Stimulated activated CD8-positive, alpha-beta memory T cell treated with anti-CD3 and anti-CD28 coated beads, Interleukin-15, amount 100 ng/mL, for 48 hours (primary cell): ENCODE data around the gene PIGZ.
A peak's percentile ranks its signal among the peaks of the same experiment; 100 is the strongest.
"Not testable (repeated sequence)": the region's sequence is repeated elsewhere in the genome, so short reads cannot be mapped to it uniquely, and the experiment has no call there.

Experiments
- DNase-seq, 2 donors: peaks; one replicate each; pipeline ENCODE4 v3.0.0-alpha.2; 2020; ENCODE audit warnings: low read depth in 2 of 2

PIGZ gene

DNA sequence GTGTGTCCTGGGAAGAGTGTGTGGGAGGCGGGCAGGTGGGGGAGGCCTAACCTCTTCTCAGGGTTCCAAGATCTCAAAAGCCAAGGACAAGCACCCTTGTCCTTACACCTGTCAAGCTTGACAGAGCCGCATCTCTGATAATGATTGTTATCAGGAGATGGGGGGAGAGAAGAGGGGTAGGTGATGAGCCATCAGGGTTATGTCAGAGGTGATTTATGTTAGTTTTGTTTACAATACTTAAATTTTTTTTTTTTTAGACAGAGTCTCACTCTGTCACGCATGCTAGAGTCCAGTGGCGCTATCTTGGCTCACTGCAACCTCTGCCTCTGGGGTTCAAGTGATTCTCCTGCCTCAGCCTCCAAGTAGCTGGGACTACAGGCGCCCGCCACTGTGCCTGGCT is 18.9 kb downstream of the PIGZ start:
- no peak for DNase-seq

DNA sequence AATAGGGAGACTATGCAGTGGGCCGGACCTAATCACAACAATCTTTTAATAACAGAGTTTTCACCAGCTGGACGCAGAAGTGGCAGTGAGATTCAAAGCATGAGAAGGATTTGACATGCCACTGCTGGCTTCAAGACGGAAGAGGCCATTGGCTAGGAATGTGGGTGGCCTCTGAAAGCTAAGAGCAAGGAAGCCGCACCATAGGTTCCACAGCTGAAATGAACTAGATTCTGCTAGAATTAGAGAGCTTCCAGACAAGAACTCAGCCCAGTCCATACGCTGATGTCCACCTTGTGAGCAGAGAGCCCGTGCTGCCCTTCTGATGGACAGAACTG is 19.4 kb downstream of the PIGZ start:
- no peak for DNase-seq

DNA sequence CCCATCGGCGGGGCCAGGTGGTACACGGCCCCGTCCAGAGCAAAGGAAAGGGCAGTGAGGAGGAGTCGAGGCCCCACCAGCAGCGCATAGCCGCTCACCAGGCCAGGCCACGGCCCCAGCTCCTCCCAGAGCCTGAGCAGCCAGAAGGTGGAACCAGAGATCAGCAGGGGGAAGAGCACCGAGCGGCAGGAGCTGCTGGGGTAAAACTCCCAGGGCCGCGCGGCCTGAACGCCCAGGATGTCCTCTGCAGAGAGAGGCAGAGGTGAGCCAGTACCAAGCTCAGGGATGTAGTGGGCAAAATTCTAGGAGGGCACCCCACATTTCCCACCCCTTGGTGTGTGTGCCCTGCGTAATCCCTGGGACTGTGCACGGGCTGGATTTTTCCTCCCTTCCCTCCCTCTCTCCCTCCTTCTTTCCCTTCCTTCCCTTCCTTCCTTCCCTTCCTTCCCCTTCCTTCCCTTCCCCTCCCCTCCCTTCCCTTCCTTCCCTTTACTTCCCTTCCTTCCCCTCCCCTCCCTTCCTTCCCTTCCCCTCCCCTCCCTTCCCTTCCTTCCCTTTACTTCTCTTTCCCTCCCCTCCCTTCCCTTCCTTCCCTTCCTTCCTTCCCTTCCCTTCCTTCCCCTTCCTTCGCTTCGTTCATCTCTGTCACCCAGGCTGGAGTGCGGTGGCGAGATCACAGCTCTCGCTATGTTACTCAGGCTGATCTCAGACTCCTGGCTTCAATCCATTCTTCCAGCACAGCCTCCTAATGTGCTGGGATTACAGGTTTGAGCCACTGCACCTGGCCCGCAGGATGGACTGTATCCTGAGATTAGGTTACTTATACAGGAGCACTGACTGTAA is 20.0 kb downstream of the PIGZ start:
- DNase-seq, result no peak

DNA sequence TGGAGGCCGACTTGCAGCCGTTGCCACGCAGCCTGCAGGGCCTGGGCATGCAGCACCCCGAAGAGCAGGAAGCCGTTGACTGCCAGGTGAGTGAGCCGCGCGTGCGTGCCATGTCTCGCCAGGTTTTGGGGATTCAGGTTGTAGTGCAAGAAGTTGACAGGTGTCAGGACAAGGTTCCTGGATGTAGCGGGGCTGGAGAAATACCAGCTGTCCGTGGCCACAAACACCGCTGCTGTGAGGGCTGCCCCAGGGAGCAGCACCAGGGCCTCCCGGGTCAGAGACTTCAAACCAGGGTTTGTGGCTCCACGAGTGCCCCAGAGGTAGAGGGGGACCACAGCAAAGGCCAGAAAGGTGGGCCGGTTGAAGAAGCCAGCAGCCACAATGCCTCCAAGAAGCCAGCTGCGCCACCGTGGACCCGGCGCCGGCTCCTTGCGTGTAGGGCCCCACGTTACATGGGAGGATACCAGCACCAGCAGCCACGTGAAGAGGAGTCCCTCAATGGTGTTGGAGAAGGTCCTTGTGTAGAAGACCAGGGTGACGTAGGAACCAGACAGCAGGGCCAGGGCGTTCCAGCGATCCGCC is 20.7 kb downstream of the PIGZ start:
- no peak for DNase-seq

DNA sequence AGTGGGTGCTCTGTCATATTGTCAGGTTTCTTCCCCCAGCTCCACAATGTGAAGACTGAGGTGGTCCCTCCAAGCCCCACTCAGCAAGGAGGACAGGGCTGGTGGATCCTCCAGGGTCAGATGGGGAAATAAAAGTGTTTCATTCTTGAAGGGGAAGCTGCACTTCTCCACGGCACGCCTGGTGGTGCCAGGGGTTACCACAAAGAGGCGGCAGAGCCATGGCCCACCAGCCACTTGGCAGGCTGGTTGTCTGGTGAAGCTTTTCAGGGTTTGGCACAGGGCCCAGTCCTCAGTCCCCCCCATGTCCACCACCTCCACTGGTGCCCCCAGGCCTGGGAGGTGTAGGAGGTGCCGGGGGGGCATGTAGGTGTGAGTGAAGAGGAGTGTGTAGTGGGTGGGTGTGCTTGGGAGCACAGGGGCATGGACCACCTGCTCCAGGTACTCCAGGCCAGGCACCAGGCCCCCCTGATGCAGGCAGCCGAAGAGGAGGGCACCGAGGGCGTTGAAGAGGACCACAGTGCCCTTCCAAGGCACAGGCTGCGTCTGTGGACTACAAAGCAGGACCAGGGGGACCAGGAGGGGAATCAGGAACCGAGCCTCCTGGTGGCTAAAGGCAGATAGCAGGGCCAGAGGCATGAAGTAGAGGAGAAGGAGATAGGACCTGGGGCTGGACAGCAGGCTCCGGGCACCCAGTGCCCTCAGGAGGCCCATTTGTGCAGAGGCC is 21.3 kb downstream of the PIGZ start:
- DNase-seq, result no peak

DNA sequence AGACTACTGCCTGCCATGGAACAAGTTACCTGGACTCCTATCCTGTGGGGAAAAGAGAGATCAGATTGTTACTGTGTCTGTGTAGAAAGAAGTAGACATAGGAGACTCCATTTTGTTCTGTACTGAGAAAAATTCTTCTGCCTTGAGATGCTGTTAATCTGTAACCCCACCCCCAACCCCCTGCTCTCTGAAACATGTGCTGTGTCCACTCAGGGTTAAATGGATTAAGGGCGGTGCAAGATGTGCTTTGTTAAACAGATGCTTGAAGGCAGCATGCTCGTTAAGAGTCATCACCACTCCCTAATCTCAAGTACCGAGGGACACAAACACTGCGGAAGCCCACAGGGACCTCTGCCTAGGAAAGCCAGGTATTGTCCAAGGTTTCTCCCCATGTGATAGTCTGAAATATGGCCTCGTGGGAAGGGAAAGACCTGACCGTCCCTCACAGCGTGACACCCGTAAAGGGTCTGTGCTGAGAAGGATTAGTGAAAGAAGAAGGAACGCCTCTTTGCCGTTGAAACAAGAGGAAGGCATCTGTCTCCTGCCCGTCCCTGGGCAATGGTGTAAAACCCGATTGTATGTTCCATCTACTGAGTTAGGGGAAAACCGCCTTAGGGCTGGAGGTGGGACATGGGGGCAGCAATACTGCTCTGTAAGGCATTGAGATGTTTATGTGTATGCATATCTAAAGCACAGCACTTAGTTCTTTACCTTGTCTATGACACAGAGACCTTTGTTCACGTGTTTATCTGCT is 24.4 kb downstream of the PIGZ start:
- DNase-seq, result not testable (repeated sequence)

DNA sequence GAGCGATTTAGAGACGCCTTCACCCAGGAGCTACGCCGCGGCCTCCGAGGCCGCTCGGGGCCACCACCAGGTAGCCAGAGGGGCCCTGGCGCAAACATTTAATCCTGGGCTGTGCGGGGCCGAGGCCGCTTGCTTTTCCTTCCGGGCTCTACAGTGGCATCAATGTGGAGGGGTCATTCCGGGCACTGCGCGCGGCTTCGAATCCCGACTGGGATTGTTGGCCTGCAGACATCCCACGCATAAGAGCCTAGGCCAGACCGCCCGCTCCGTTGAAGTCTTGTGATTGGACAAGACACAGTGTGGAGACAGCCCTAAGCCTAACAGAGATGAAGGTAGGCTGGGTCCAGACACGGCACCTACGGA is 25.7 kb downstream of the PIGZ start:
- DNase-seq, result no peak

DNA sequence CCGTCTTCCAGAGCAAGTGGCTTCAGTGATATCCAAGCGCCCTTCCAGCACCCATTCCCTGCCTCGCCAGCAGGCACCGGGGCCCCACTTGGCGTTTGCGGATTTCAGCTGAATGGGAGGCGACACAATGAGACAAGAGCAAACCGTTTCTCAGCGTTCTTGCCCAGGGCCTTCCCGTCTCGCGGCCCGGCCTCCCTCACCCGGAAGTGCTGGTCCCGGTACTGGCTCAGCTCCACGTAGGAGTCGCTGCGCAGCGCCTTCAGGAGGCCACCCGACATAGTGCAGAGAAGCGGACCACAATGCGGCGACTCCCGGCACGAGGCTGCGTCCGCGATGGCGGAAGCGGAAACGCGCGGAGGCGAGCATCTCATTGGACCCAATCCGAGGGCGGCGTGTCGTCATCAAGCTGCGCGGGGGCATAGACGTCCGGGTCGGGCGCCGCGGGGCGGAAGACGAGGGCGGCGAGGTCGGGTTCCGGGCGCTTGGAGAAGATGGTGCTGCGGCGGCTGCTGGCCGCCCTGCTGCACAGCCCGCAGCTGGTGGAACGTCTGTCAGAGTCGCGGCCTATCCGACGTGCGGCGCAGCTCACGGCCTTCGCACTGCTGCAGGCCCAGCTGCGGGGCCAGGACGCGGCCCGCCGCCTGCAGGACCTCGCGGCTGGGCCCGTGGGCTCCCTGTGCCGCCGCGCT is 26.3 kb downstream of the PIGZ start, which contains the start of gene NCBP2:
Gene NCBP2 (minus strand): TSS at position 303 of the 689 bp plus-strand sequence. CDS start 25 bp downstream, at position 278.
- peak; percentile 99 to 100 for DNase-seq

DNA sequence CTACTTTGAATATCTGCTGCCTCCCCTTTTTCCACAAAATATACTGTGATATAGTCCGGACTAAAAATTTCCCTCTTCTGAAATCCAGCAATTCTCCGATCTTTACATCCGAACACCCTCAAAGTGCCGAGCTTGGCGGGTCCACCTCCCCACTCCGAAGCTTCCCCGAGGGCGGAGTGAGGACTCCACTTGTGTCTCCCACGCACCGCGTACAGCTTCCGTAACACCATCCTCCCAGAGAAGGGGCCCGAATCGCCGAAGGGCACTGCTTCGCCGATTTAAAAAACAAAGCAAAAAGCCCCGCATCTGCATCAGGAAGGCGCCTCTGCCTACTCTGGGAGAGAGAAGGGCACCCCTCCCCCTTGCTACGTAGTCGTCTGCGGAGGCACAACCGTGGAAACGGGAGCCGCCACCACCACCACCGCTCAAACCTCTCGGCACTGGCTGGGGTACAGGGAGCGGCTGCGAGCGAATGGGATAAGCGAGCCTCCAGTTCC is 26.9 kb downstream of the PIGZ start:
- DNase-seq, result peak; percentile 54 to 61

DNA sequence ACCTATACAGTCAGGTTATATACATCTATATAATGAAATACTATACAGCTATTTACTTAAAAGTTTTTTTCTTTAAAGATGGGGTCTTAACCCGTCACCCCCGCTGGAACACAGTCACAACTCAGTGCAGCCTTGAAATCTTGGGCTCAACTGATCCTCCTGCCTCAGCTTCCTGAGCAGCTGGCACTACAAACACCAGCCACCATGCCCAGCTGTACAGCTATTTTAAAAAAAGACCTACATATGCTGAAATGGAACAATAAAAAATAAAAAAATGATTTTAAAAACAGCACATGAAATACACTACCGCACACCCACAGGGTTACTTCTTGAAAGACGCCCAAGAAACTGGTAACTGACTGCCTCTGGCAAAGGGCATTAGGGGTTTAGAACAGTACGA is 30.1 kb downstream of the PIGZ start:
- DNase-seq, result no peak

DNA sequence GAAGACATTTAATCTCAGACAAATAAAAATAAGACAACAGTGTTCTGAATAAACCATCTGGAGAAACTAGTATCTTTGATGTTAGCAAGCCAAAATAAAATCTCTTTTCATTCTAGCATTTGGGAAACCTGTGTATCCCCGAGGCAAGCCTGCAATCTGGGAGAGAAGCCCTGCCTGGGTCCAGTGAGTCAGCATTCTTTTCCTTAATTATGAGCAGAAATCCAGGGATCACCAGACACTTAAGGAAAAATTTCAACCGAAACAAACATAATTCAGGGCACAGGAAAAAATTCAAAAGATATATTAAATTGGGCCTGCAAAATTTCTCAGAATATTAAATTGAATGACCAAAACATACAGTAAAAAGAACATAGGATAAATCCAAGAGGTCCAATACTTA is 30.5 kb downstream of the PIGZ start:
- DNase-seq, result no peak

DNA sequence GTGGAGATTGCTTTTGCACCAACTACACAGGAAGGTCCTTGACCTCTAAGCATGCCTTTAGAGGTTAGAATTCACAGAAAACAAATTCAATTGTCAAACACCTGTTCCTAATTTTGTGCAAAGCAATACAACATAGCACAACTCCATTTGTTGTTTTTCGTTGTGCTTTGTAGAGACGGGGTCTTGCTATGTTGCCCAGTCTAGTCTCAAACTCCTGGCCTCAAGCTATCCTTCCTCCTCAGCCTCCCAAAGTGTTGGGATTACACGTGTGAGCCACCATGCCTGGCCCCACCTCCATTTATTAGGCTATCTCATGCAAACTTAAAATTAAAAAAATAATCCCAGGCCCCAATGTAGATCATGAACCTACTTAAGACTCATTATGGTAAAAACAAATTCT is 32.3 kb downstream of the PIGZ start:
- no peak for DNase-seq

DNA sequence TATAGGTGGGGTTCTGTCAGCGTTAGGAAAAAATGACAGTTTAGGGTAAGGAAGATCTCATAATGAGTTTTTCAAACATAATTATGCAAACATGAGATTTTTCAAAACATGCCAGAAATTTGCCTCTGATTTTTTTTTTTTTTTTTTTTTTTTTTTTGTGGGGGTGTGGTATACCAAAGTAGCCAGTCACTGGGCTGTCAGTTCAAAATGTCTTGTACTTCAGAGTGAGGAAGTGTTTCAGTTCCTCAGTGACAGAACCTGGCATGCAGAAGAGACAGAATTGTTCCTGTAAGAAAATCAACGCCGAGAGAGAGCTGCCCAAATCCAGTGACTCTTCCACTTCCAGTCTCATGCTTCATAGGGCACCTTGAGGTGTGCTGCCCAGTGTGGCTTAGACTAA is 36.0 kb downstream of the PIGZ start:
- DNase-seq, result no peak

DNA sequence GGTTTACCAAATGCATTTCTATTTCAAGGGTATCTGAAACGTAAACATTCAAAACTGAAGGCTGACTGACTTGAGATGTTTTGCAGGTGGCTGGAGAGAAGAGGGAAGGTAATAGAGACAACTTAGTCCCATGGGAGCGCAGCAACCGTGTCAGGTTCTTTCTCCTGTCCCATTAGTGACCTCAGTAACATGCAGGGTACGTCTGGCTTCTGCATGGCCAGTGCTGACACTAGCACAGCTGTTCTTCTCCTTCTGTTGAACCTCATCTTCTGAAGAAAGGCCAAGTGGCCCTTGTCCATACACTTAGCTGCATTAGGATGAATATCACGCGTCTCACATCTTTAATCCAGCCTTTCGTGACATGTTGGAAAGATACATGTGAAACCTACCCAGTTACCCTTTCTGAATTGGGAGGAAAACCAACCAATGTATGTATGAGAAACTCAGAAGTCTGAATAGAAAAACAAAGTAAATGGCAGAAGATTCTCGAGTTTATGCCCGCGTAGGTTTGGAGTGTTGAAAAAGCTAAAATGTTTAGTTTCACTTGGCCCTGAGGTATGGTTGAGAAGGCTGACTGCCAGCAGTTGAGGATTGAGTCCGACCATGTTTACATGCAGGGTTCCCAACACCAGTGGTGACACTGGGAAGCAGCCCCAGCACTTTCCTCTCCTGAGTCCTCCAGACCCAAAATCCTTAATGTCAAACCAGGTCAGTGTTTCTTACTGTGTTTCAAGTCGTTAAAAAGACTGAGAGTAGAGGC is 36.6 kb downstream of the PIGZ start:
- no peak for DNase-seq

DNA sequence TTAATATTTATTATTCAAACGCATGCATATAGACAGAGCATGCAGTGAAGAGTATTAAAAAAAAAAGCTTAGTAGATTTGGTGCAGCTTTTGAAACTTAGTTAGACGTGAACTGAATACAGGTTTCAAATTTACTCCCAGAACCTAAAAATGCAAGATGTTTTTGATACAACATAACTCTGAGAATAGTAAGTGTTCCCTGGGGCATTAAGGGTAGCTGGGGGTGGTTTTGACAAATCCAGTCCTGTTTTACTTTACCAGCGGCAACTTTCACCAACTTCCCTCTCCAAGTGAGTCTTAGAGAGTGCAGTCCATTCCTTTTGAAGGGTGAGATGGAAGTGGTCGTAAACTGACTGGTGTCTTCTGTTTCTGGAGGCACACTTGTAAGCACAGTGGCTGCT is 37.5 kb downstream of the PIGZ start:
- no peak for DNase-seq

DNA sequence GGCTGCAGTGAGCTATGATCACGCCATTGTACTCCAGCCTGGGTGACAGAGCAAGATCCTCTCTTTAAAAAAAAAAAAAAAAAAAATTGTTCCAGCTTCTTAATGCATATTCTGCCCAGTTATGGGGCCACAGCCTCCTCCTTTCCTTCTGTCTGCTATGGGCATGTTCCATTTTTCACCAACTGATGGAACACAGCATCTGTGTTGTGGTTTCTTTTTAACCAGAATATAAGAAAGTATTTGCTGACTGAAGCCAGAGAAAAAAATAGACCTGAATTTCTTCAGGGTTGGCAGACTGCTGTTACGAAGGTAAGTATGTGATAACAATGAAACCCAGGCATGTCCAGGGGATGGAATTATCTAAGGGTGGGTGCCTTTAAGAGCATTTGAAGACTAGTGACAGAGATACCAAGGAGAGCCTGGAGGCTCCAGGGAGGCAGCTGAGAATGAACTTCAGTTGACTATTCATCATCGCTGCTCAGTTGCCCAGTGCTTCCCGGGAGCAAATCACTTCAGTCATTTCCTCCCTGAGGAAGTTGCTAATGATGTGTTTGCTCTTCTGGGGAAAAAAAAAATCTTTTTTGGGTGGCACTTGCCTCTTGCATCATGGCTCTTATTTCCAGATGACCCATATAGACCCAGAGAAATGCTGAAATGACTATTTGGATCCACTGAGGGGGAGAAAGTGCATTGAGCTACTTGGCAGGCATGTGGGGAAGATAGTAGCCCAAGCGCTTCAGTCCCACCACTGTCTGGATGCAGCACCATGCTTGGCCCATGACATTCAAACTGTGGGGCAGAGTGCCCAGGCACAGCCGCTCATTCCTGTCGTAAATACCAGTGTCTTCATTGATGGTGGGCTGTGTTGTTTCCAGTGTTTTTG is 40.8 kb downstream of the PIGZ start:
- DNase-seq, result no peak

DNA sequence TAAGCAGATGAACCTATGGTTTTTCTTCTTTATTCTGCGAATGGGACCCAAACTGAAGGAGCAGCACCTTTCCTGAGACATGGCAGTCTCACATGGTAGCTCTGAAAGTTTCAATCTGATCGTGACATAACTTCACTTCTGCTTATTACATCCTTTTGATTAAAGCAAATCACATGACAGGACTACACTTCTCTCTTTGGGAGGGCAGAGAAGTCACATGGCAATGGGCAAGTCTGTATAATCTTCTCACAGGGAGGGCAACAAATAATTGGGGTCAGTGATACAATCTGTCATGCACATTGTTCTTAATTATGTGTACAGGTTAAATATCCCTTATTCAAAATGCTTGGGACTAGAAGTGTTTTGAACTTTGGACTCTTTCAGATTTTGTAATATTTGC is 47.9 kb downstream of the PIGZ start:
- DNase-seq, result no peak

DNA sequence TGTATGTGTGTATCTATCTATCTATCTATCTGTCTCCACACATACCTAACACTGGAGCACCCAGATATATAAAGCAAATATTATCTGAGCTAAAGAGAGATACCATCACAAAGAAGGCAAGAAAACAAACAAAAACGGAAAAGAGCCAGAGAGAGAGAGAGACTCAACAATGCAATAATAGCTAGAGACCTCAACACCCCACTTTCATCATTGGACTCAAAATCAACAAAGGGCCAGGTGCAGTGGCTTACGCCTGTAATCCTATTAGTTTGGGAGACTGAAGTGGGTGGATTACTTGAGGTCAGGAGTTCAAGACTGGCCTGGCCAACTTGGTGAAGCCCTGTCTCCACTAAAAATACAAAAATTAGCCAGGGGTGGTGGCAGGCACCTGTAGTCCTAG is 49.7 kb downstream of the PIGZ start:
- no peak for DNase-seq

DNA sequence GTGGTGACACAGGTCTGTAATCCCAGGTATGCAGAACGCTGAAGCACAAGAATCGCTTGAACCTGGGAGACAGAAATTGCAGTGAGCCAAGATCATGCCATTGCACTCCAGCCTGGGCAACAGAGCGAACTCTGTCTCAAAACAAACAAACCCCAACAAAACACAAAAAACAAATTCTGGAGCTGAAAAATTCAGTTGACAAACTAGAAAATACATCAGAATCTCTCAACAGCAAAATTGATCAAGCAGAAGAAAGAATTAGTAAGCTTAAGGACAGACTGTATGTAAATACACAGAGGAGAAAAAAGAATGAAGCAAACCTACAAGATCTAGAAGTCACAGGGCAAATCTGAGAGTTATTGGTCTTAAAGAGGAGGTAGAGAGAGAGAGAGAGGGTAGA is 51.6 kb downstream of the PIGZ start:
- DNase-seq, result no peak

DNA sequence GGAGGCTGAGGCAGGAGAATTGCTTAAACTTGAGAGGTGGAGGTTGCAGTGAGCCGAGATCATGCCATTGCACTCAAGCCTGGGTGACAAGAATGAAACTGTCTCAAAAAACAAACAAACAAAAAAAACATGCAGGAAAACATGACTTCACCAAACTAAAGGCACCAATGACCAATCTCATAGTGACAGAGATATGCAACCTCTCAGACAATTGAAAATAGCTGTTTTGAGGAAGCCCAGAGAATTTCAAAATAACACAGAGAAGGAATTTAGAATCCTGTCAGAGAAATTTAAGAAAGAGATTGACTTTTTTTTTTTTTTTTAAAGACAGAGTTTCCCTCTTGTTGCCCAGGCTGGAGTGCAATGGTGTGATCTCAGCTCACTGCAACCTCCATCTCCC is 52.4 kb downstream of the PIGZ start:
- no peak for DNase-seq
